Neuronal stem cell (in vitro differentiated cells): ENCODE measurements around the gene CCNQ.

Experiments used
- DNase-seq: peaks from one replicate; pipeline ENCODE4 v3.0.0-alpha.2; 2013; ENCODE audit warnings: low spot score
- H2AFZ ChIP-seq: one replicate; pipeline ENCODE4 v1.6.1; 2013; ENCODE audit warnings: mild to moderate bottlenecking, low read length, inconsistent platforms
- H2AK5ac ChIP-seq: 2 replicates; pipeline ENCODE4 v1.6.1; 2013; ENCODE audit warnings: low read depth, mild to moderate bottlenecking, inconsistent platforms, low read length, moderate library complexity, mixed read lengths
- H2BK120ac ChIP-seq: 2 replicates; pipeline ENCODE4 v1.6.1; 2013; ENCODE audit warnings: low read depth, mild to moderate bottlenecking, inconsistent platforms, low read length, moderate library complexity, mixed read lengths
- H2BK12ac ChIP-seq: one replicate; pipeline ENCODE4 v1.6.1; 2013; ENCODE audit warnings: low read length, inconsistent platforms
- H2BK15ac ChIP-seq: 2 replicates; pipeline ENCODE4 v1.6.1; 2013; ENCODE audit warnings: mild to moderate bottlenecking, low read length, inconsistent platforms, mixed read lengths
- H2BK5ac ChIP-seq: one replicate; pipeline ENCODE4 v1.6.1; 2013; ENCODE audit warnings: inconsistent platforms, mild to moderate bottlenecking, low read length, moderate library complexity
- H3K14ac ChIP-seq: one replicate; pipeline ENCODE4 v1.6.1; 2013; ENCODE audit warnings: low read length, inconsistent platforms
- H3K18ac ChIP-seq: 2 replicates; pipeline ENCODE4 v1.6.1; 2013; ENCODE audit warnings: low read length, inconsistent platforms
- H3K23ac ChIP-seq: 2 replicates; pipeline ENCODE4 v1.6.1; 2013; ENCODE audit warnings: low read depth, mild to moderate bottlenecking, mixed read lengths, low read length, inconsistent platforms; ENCODE audit not compliant: poor library complexity
- H3K27ac ChIP-seq: replicated peaks from 3 replicates; pipeline ENCODE4 v1.5.1; 2013; ENCODE audit warnings: low read length, inconsistent platforms
- H3K27me3 ChIP-seq, 3 experiments: 2 replicates each; pipeline ENCODE4 v1.6.1; 2013; ENCODE audit warnings: low read length in 3 of 3, mild to moderate bottlenecking in 2 of 3, inconsistent platforms in 1 of 3, low read depth in 1 of 3, mixed read lengths in 1 of 3, moderate library complexity in 1 of 3; ENCODE audit not compliant: control insufficient read depth in 3 of 3, insufficient read depth in 3 of 3
- H3K36me3 ChIP-seq, 2 donors: replicated peaks in 1 of 2; 2 replicates each; pipeline ENCODE4 v1.6.1; 2013; ENCODE audit warnings: low read length in 2 of 2; ENCODE audit not compliant: control insufficient read depth in 2 of 2, insufficient read depth in 2 of 2
- H3K4ac ChIP-seq: 2 replicates; pipeline ENCODE4 v1.6.1; 2013; ENCODE audit warnings: inconsistent platforms, mild to moderate bottlenecking, low read length, moderate library complexity
- H3K4me1 ChIP-seq, 2 donors: 1 replicate in 1 of 2; 2 replicates in 1 of 2; pipeline ENCODE4 v1.6.1; 2013; ENCODE audit warnings: low read length in 2 of 2, low read depth in 1 of 2; ENCODE audit not compliant: control insufficient read depth in 2 of 2, insufficient read depth in 1 of 2
- H3K4me2 ChIP-seq: one replicate; pipeline ENCODE4 v1.6.1; 2013; ENCODE audit warnings: mild to moderate bottlenecking, low read length, inconsistent platforms; ENCODE audit not compliant: insufficient read depth, poor library complexity, severe bottlenecking
- H3K4me3 ChIP-seq, 2 donors: 2 replicates each; pipeline ENCODE4 v1.5.1; 2013; ENCODE audit warnings: low read length in 2 of 2, mild to moderate bottlenecking in 2 of 2, inconsistent platforms in 1 of 2, moderate library complexity in 1 of 2
- H3K79me1 ChIP-seq: one replicate; pipeline ENCODE4 v1.6.1; 2013; ENCODE audit warnings: low read depth, mild to moderate bottlenecking, inconsistent platforms, low read length, moderate library complexity
- H3K9ac ChIP-seq: one replicate; pipeline ENCODE4 v1.6.1; 2013; ENCODE audit warnings: mild to moderate bottlenecking, low read depth, low read length, inconsistent platforms; ENCODE audit not compliant: poor library complexity
- H3K9me3 ChIP-seq, 2 donors: replicated peaks in 1 of 2; 2 replicates each; pipeline versions ENCODE3 to v1.6.1; 2013; ENCODE audit warnings: low read length in 2 of 2, mild to moderate bottlenecking in 2 of 2, inconsistent platforms in 1 of 2, low read depth in 1 of 2, mixed read lengths in 1 of 2, moderate library complexity in 1 of 2; ENCODE audit not compliant: control insufficient read depth in 2 of 2, insufficient read depth in 1 of 2
- H4K8ac ChIP-seq: one replicate; pipeline ENCODE4 v1.6.1; 2013; ENCODE audit warnings: low read depth, mild to moderate bottlenecking, inconsistent platforms, low read length, moderate library complexity
- H4K91ac ChIP-seq: one replicate; pipeline ENCODE4 v1.6.1; 2013; ENCODE audit warnings: low read length, low read depth, mild to moderate bottlenecking, inconsistent platforms; ENCODE audit not compliant: poor library complexity
- WGBS, 2 donors: extraction: QIAGEN DNeasy Blood & Tissue Kit; methylation state at CpG; one replicate each; pipeline ENCODE4 v1.1.7; 2013; ENCODE audit warnings: missing lambda C conversion rate in 2 of 2, mixed read lengths in 1 of 2; ENCODE audit not compliant: insufficient read length in 2 of 2, insufficient replicate concordance in 1 of 2; ENCODE audit errors: extremely low coverage in 2 of 2; 5-methylcytosine and 5-hydroxymethylcytosine counted together

Gene CCNQ

DNA sequence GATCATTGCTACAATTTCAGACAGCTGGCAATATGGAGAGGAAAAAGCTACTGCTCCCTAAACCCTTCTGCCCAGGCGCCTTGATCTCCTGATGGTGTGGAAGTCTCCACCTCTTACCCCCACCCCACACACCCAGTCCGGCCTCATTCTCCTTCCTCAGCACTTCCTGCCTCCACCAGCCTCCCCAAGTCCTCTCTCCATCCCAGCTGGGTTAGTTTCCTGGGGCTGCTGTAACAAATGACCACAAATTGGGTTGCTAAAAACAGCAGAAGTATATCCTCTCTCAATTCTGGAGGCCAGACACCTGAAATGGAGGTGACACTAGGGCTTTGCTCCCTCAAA is 1.1 kb upstream of the CCNQ start:
- Histone ChIP-seq H4K91ac (no peak overlapping the region), H2BK5ac (no peak overlapping the region), H2BK12ac (no peak overlapping the region), H3K27me3 (peaks cover 0 to 16% (median 0%) of the 10 kb centered on the region in 3 experiments), H3K4me1 (no peaks in the 10 kb centered on the region), H3K9ac (no peak overlapping the region), H3K14ac (no peak overlapping the region), H3K4ac (no peak overlapping the region), H2AFZ (no peak overlapping the region), H3K9me3 (peaks cover 0 to 4% of the 10 kb centered on the region in 2 donors), H4K8ac (no peak overlapping the region), H3K27ac (no peak overlapping the region), H2BK120ac (no peak overlapping the region), H3K4me2 (peak overlapping the region; percentile 56), H2BK15ac (no peak overlapping the region), H3K79me1 (peaks cover 6% of the 10 kb centered on the region), H3K4me3 (peak overlapping the region; percentile 67 to 91), H3K36me3 (no peaks in the 10 kb centered on the region), H2AK5ac (no peak overlapping the region), H3K23ac (no peak overlapping the region), H3K18ac (no peak overlapping the region)
- no peak for DNase-seq
- no CpG with 5 or more reads among the region's 2 CpGs for WGBS, 2 donors

DNA sequence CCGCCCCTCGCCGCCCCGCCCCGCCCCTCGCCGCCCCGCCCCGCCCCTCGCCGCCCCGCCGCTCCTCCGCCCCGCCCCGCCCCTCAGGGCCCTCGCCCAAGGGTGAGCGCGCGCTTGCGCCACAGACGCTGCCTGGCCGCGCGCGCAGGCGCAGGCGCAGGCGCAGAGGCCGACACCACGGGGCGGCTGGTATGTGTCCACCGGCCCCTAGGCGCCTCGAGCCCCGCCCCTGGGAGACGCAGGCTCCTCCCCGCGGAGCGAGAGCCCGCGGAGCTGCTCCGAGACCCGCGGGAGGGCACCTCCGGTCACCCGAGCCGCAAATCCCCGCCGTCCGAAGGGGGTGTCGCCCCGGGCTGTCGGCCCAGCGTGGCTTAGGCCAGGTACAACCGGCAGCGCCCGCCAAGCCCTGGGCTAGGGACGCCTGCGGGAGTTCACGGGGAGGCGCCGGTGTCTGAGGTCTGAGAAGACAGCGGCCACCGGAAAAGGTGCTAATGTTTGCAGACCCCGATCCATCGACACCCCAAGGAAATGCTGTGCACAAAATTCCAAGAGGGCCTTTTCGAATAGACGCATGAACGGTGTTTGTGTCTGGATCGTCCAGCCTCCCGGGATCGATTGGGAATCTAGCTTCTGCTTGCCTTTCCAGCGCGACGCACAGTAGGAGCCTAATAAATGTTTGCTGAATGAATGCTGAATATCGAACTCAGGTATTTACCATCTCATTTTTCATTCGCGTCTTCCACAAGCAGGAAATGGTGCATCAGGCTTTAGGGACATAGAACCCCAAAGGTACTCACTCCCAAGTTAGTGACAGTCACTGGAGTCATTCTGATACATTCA is 473 bp upstream of the CCNQ start:
- Histone ChIP-seq H3K9me3 (peaks cover 0 to 4% of the 10 kb centered on the region in 2 donors), H2BK15ac (no peak overlapping the region), H4K91ac (no peak overlapping the region), H3K27ac (no peak overlapping the region), H3K18ac (peak overlapping the region; percentile 71), H3K14ac (no peak overlapping the region), H3K79me1 (peaks cover 6% of the 10 kb centered on the region), H2AFZ (peak overlapping the region; percentile 84), H2BK5ac (no peak overlapping the region), H3K9ac (peak overlapping the region; percentile 84), H3K4me1 (no peaks in the 10 kb centered on the region), H3K23ac (no peak overlapping the region), H3K36me3 (peaks cover 0 to 5% of the 10 kb centered on the region in 2 donors), H2AK5ac (no peak overlapping the region), H2BK120ac (no peak overlapping the region), H3K27me3 (peaks cover 0 to 18% (median 0%) of the 10 kb centered on the region in 3 experiments), H3K4me3 (peak overlapping the region; percentile 67 to 91), H3K4me2 (peak overlapping the region; percentile 56), H4K8ac (no peak overlapping the region), H2BK12ac (no peak overlapping the region), H3K4ac (no peak overlapping the region)
- DNase-seq = peak; percentile 81
- no CpG with 5 or more reads among the region's 79 CpGs for WGBS, 2 donors

DNA sequence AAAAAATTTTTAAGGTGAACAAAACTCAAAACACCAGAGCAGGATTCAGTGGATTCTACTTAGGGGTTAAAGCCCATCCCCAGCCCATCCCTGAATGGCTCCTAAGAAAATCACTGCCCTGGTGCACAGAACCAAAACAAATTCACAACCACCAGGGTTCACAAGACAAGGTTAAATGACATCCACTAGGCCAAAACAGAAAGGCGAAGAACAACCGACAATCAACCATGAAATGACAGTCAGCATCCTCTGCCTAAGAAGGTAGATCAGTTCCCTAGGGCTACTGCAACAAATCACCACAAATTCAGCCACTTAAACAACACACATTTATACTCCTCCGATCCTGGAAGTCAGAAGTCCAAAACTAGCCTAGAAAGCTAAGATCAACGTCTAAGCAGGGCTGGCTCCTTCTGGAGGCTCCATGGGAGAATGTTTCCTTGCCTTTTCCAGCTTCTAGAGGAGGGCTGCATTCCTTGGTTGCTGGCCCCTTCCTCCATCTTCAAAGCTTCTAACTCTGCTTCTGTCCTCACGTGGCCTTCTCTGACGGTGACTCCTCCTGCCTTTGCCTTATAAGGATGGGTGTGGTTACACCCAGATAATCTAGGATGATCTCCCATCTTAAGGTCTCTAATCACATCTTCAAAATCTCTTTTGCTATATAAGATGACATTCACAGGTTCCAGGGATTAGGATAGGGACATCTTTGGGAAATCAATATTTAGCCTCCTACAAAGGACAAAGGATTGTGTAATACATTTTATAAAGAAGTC is 1.8 kb downstream of the CCNQ start:
- Histone ChIP-seq H3K4me2 (no peak overlapping the region), H3K27ac (no peak overlapping the region), H3K18ac (no peak overlapping the region), H3K4me1 (no peaks in the 10 kb centered on the region), H2AFZ (no peak overlapping the region), H3K9me3 (peaks cover 0 to 4% of the 10 kb centered on the region in 2 donors), H3K79me1 (peaks cover 6% of the 10 kb centered on the region), H2AK5ac (no peak overlapping the region), H3K14ac (no peak overlapping the region), H2BK120ac (no peak overlapping the region), H3K9ac (no peak overlapping the region), H3K23ac (no peak overlapping the region), H2BK15ac (no peak overlapping the region), H3K4ac (no peak overlapping the region), H3K27me3 (peaks cover 0 to 12% (median 0%) of the 10 kb centered on the region in 3 experiments), H4K91ac (no peak overlapping the region), H3K4me3 (no peak overlapping the region), H4K8ac (no peak overlapping the region), H3K36me3 (peaks cover 5 to 25% of the 10 kb centered on the region in 2 donors), H2BK5ac (no peak overlapping the region), H2BK12ac (no peak overlapping the region)
- no peak for DNase-seq
- no CpG with 5 or more reads among the region's 6 CpGs for WGBS, 2 donors
